NCI-H2171 treated with DMSO at 0.1 percent for 48 hours (cell line): Measurements from ENCODE around the gene CATSPER3.

Experiments used
- DNase-seq: peaks from one replicate; lab custom pipeline; 2025; lab: John Stamatoyannopoulos, UW

Gene CATSPER3

DNA sequence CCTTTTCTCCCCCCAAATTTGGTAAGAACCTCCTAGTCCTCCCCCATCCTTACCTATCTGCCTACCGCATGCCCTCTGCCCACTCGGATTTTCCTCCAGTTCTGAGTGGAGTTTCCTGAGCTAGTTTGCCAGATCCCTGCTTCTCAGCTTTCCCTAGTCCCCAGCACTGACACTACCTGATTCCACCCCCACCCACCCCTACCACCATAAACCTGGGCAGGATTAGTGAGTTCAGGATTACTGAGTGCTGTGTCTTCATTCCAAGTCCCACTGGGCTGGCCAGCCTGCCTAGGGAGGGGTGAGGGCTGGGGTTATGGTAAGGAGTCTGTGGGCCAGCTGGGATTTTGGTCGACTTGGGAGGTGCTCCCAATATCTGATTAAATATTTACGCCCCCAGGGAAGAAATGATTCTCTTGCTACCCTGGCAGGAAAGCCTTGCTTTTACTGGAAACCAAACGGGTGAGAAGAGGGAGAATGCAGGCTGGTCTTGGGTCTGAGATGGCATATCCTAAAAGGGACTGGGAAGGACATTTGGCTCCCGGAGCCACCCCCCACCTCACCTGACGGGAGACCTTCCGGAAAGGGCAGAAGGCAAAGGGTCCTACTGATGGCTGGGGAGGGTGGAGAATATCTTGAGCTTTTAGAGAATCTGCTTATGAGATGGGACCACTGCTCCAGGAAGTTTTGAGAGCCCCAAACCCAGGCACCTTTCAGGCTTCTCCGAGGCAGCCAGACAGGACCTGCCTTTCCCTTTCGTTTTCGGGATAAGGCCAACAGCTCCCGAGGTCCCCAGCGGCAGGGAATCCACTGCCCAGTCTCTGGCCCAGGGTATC is 62.6 kb downstream of the CATSPER3 start:
- DNase-seq: no peak

DNA sequence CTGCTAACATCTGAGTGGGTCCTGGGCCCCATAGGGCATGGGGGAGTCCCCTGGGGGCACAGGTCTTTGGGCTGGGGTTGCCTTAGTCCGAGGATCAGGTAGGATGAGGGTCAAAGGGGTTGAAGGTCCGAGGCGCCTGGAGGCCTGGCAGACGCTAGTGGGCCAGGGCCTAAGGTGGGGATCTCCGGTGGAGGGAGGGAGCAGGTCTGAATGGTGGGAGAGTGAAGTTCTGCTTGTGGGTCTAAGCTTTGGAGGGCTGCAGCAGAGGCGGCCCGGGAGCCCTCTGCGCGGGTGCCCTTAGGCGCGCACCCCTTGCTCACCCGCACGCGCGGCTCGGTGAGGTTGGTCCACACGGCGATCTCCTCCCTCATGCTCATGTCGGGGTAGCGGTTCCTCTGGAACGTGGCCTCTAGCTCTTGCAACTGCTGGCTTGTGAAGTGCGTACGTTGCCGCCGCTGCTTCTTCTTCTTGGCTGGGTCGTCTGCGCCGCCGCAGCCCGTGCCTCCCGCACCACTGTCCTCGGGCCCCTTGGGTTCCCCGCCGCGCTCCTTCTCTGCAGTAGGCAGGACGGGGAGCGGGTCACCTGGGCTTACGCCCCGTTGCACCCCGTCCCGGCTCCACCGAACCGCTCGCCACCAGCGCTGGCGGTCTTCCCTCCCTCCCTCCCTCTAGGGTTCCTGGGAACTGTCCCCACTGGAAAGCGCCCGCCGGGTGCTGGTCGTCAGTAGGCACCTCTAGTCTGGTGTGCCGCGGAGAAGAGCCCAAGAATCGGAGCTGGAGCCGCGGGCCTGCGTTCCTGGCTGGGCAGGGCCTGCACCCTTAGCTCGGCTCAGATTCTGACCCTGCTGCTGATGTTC is 63.5 kb downstream of the CATSPER3 start:
- DNase-seq: no peak

- no peak for DNase-seq
Measured at GRCh38 chr5:135031813-135032694, 64.3 kb downstream of the CATSPER3 start.

DNA sequence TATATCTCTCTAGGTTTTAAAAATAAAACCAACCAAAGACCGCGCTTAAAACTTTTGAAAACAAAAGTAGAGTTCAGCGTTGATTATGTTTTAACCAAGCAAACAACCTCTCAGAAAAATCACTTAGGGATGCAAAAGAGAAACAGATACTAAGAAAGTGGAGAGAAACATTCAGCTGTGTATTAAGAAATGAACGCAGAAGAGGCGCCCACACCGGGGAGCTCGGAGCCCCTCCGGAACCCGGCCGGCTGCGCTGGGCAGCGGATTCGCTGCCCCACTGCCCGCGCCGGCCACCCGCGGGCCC is 64.9 kb downstream of the CATSPER3 start:
- DNase-seq: no peak

DNA sequence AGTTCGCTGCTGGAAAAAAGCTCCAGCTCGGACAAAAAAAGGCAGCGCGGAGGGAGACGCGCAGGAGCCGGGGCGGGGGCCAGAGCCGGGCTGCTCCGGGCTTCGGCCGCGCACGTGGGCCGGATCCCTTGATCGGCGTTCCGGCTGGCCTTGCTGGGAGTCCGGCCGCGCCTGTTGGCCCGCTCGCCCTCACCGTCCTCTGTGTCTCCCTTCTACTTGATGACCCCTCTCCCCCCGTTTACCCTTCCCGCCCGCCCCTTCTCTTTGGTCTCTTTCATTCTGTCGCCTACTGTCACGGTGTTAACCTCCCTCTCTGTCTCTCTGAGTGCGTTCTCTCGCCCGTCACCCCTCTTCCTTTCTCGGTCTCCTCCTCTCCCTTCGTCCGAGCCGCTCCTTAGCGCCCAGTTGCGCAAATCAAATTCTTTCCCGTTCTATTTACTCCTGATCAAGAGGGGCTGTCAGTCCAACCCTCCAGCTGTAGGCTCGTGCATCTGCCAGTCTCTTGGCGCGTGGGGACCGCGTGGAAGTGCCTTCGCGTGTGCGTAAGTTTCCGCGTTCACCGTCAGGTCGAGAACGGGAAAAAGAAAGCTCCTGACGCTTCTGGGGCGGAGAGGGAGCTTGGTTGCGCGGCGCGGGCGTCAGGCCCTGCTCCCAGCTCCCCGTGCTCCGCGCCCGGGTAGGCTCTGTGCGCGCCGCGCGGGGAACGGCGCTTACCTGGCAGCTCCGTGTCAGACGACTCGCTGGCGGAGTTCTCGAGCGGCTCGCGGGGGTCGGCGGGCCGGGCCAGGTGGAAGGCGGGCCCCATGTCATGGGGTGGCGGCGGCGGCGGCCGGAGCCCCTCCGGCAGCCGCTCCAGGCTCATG is 65.5 kb downstream of the CATSPER3 start:
- peak; percentile 31 for DNase-seq

- no peak for DNase-seq
Measured at GRCh38 chr5:135033901-135034235, 66.2 kb downstream of the CATSPER3 start, which contains the start of gene PITX1. TSS of gene PITX1 (minus strand) at chr5:135034228. CDS start at chr5:135033881, 347 bp downstream.

DNA sequence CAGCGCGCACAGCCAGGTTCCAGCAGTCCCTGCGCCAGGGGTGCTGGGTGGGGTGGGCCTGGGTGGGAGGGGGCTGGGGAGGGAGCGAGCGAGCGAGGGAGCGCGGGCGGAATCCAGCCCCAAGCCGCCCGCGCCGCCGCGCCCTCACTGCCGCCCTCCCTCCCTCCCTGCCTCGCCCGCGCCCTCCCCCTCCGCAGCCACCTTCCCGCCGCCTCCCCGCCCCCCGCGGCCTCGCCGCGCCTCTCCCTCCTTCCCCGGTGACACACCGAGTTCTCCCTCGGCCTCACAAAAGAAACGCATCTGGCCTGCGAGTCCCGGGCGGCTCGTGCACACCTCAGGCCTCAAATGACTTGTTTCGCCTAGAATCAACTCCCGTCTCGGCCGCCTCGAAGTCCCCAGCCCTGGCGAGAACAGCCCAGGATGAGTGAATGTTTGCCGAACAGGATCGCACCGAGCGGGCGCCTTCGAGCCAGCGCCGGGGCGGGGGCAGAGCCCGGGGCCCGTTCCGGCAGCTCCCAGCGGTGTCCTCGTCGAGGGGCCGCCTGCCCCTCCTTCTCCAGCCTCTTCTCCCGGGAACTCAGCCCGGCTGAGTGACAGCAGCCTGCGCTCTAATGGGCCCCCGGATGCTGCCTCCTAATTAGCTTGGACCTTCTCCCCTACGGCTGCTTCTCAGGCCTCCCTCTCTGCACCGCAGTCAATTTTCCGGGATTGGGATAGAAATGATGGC is 66.7 kb downstream of the CATSPER3 start:
- DNase-seq: peak; percentile 59

- no peak for DNase-seq
Measured at GRCh38 chr5:135034963-135035677, 67.4 kb downstream of the CATSPER3 start.

- no peak for DNase-seq
Measured at GRCh38 chr5:135035678-135036030, 67.9 kb downstream of the CATSPER3 start.

DNA sequence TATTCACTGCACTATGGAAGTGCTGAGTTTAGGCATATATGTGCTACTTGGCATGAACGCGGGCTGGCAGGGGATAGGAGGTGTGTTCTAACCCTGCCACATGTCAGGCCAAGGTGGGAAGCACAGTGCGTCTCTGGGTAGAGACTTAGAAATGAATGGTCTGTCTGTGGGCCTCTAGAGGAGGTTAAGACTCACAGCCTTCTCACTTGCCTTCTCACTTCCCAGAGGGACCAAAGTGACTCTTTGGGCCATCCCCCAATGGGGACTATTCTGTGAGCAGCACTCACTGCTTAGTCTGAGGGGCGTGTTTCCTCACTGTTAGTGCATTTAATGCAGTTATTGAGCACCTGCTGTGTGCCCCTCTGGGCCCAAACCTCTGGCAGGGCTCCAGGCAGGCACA is 68.7 kb downstream of the CATSPER3 start:
- DNase-seq: no peak

DNA sequence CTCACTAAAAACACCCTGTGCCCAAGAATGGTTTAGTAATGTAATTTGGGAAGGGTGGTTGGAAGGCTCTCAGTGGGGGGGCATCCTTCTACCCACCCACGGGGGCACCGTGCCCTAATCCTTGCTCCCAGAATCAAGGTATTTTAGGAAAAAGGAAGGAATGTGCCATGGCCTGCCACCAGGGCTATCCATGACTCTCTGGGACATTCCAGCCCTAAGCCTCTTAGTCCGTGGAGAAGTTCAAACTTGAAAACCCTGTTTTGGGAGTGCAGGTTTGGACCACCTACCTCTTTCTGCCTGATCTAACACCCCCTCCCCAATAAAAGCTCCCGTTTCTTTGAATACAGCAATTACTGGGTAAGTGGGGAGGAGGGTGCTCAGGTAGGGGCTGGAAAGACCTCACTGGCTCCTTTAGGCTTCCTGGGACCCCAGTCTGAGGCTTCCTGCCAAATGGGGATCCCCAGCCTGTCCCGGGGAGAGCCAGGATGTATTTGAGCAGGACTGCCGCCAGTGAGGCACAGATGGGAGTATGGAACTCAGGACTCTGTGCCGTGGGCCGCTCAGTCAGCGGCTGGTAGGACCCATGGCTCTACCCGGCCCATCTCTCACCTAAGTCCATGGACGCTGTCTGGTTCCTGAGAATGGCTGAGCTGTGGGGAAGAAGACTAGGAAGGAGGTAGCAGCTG is 70.0 kb downstream of the CATSPER3 start:
- no peak for DNase-seq

DNA sequence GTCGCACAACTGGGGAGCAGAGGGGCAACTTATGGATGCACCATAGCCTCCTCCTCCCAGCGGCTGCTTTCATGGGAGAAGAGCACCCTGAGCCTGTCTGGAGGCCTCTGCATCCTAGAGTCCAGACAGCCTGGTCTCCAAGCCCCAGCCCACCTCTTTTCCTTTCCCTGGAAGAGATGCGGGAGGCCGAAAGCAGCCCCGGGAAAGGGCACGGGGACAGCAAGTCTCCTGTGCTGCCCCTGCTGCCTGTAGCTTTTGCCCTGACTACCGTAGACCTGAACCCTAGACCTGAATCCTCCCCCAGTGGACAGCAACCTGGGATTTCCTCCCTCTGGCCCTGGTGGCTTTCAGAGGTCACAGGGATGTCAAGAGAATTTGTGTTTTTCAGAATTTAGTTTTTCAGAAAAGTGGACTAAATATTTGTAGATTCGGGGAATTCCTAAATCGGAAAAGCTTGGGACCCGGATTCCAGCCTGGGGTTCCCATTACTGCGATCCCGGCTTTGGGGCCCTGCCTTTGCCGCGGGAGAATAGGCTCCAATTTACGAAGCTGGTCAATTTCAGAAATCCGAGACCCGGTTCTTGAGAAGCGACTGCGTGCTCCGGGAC is 70.6 kb downstream of the CATSPER3 start:
- DNase-seq: no peak

GRCh38 chr5:135038813-135039270 is 71.1 kb downstream of the CATSPER3 start:
- DNase-seq: no peak

DNA sequence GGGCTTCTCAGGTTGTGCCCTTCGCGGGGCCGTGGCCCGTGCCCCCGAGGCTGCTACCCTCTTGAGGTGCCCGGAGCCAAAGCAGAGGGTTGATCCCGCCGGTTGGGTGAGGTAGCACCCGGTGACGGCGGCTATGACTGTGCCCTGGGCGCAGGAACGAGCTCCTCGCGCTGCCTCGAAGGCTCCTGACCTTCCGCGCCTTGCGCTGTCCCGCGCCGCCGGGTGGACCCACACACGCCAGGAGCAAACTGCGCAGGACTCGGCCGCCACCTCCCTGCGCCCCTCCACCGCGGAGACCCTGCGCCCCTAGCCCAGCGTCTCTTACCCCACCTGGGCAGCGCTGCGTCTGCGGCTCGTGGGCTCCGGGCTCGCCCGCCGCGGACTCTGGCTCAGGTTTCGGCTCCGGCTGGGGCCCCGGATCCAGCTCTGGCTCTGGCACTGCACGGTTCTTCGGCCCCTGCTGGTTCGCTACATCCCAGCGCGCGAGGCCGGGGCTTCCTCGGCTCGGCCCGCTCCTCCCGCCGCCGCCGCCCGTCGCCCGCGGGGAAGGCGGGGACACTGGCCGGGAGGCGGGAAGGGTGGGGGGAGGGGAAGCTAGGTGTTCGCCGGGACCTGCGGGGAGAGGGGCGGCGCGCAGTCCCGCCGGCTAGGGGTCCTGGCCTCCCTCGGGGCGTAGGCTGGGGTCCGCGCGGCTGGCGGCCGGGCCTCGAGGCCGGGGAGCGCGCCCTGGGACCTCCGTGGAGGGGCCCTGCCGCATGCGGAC is 71.7 kb downstream of the CATSPER3 start:
- no peak for DNase-seq

DNA sequence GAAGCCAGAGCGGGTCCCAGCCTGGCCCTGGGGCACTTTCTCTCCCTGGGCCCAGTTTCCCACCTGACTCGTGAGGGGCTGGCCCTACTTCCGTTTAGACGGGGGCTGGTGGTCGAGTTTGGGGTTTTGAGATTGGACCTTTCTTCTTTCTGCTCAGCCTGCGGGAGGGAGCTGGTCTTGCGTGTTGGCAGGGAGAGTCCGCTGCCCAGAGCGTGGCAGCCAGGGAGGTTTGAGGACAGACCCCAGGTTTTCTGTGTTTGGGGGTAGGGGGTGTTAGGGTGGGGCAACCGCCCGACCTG is 72.3 kb downstream of the CATSPER3 start:
- no peak for DNase-seq

DNA sequence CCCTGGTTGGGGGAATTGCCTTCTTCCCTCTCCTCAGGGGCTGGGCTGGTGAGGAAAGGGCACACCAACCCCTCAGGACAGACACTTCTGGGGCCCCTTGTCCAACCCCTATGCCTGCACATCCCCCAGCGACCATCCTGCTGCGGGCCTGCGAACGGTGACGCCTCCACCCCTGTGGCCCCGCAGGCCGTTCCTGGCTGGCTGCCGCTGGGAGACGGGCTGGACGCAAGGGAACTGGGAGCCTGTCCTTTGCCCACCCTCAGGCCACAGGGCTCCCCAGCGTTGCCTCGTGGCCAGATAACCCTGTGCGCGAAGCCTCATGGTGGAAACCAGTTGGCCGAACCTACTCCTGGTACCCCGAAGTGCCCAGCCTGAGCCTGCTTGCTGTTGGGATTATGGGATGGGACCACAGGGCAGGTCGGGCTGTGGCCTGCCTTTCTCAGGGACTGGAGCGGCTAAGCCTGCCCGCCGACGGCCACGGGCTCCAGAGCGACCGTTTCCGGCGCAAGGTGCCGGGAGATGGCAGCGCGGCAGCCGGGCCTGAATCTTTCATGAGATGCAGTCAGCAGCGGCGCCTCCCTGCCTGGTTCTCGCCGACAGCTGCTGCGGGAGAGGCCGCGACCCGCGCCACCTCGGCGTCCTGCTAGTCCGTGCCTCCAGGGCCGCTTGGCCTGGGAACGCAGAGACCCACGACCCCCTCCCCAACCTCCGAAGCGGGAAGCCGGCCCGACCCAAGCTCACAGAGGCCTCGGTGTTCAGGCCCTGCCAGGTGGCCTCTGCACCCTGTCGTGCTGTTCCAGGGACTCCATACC is 72.8 kb downstream of the CATSPER3 start:
- DNase-seq: no peak

- no peak for DNase-seq
Measured at GRCh38 chr5:135041145-135041587, 73.5 kb downstream of the CATSPER3 start.
